ENCODE results near the gene RUFY2. TPM values are rescaled to one million over a fixed set of nuclear protein-coding genes. Genes with fewer than 3 reads are reported as not detected.

RUFY2 gene
- total RNA-seq, 2 experiments from 2014 or later, result 15.5 to 22.6 TPM

GRCh38 chr10:68302503-68302823 lies 104.6 kb downstream of the RUFY2 start:
- no peaks in the 10 kb centered on the region for H3K9me3 Mint-ChIP-seq
- H3K36me3 Mint-ChIP-seq, result no peaks in the 10 kb centered on the region
- POLR2A ChIA-PET, result interaction anchor here (0.6 to 1.7 kb wide), 2 partner anchors 9 to 46 kb away, joined by 3 read pairs; no protein-coding TSS in a partner anchor
- no peaks in the 10 kb centered on the region for H3K4me1 Mint-ChIP-seq
- no peak overlapping the region for H3K27ac Mint-ChIP-seq
- ATAC-seq (ENCODE audit: low read depth) (no peak), DNase-seq (no peak)
- no peaks in the 10 kb centered on the region for H3K27me3 Mint-ChIP-seq
- H3K4me3 Mint-ChIP-seq, result no peak overlapping the region

GRCh38 chr10:68301790-68302502 lies 105.1 kb downstream of the RUFY2 start:
- DNase-seq (no peak), ATAC-seq (ENCODE audit: low read depth) (peak; percentile 45)
- Mint-ChIP-seq H3K4me1 (no peaks in the 10 kb centered on the region), H3K27ac (no peak overlapping the region), H3K36me3 (no peaks in the 10 kb centered on the region), H3K4me3 (no peak overlapping the region), H3K27me3 (no peaks in the 10 kb centered on the region), H3K9me3 (no peaks in the 10 kb centered on the region)
- POLR2A ChIA-PET, result interaction anchor here (0.6 to 1.7 kb wide), 2 partner anchors 9 to 46 kb away, joined by 3 read pairs; no protein-coding TSS in a partner anchor

GRCh38 chr10:68301301-68301700 lies 105.8 kb downstream of the RUFY2 start:
- ATAC-seq (ENCODE audit: low read depth) (no peak), DNase-seq (no peak)
- POLR2A ChIA-PET, result interaction anchor here (1.7 kb wide), 1 partner anchor 10 kb away, joined by 3 read pairs; no protein-coding TSS in a partner anchor
- no peak overlapping the region for H3K4me3 Mint-ChIP-seq
- H3K27me3 Mint-ChIP-seq, result no peaks in the 10 kb centered on the region
- H3K27ac Mint-ChIP-seq, result no peak overlapping the region
- no peaks in the 10 kb centered on the region for H3K9me3 Mint-ChIP-seq
- no peaks in the 10 kb centered on the region for H3K36me3 Mint-ChIP-seq
- no peaks in the 10 kb centered on the region for H3K4me1 Mint-ChIP-seq

- H3K4me3 Mint-ChIP-seq, result no peak overlapping the region
- POLR2A ChIA-PET, result no interaction called here
- no peaks in the 10 kb centered on the region for H3K27me3 Mint-ChIP-seq
- no peaks in the 10 kb centered on the region for H3K36me3 Mint-ChIP-seq
- no peak for ATAC-seq (ENCODE audit: low read depth)
- H3K4me1 Mint-ChIP-seq, result no peaks in the 10 kb centered on the region
- no peak for DNase-seq
- H3K9me3 Mint-ChIP-seq, result no peaks in the 10 kb centered on the region
- no peak overlapping the region for H3K27ac Mint-ChIP-seq
These were observed 110.0 kb downstream of the RUFY2 start for GRCh38 chr10:68296843-68297663.

Other genes with a start within 250 kb of the RUFY2 start
- gene ATOH7, start 175.2 kb downstream of the RUFY2 start, total RNA-seq, result not detected
- 100 to 1,000 TPM; 132 to 138 TPM for gene HNRNPH3, start 75.2 kb downstream of the RUFY2 start, total RNA-seq
- gene PBLD, start 74.3 kb downstream of the RUFY2 start, total RNA-seq, result 1 to 10 TPM; 1.6 to 1.9 TPM
- gene DNA2, start 64.7 kb upstream of the RUFY2 start, total RNA-seq, result 10 to 100 TPM; 35.0 to 36.1 TPM
- 10 to 100 TPM; 17.8 to 18.9 TPM for gene SLC25A16, start 120.2 kb upstream of the RUFY2 start, total RNA-seq
- 1 to 10 TPM; 3.8 to 4.1 TPM for gene TET1, start 153.1 kb upstream of the RUFY2 start, total RNA-seq